GM12891 (cell line): Measurements from ENCODE around the gene KICS2.

Source experiments
- POLR2A ChIP-seq: IDR thresholded peaks from 2 replicates; pipeline ENCODE4 v1.6.1; 2011; ENCODE audit warnings: low read depth, low read length, control low read depth
- POLR2AphosphoS5 ChIP-seq: IDR thresholded peaks from 2 replicates; pipeline ENCODE4 v1.6.1; 2011; ENCODE audit warnings: low read depth, low read length, control low read depth

DNA sequence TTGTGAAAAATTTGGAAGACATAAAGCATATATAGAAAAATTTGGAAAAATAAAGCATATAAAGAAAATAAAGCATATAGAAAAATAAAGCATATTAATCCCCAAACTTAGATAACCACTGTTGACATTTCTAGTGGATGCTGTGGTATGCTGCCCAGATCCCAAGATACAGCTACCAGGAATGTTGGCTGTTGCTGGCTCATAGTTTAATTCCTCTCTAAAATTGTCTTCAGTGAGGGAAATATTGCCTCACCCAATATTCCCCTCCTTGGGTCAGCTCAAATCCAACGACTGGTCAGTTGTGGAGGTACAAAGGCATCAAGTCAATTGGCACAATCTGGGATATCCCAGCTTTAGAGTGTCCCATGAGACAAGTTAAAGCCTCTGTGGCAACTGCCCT is 10.1 kb upstream of the KICS2 start:
- TF ChIP-seq POLR2A, result no peak
- no peak for TF ChIP-seq POLR2AphosphoS5
